Stimulated activated naive CD8-positive, alpha-beta T cell treated with anti-CD3 and anti-CD28 coated beads, Interleukin-15, amount 100 ng/mL, for 72 hours (primary cell): ENCODE results near the gene CCDC33.

Experiments used
- ATAC-seq: fragments of 150-1000 bp; cut with Tn5 transposase; 2 replicates; pipeline ENCODE4 v1.10.0; 2021; ENCODE audit warnings: mild to moderate bottlenecking, moderate library complexity
- DNase-seq, 2 donors: peaks; one replicate each; pipeline ENCODE4 v3.0.0; 2021 to 2022
- H3K27ac Mint-ChIP-seq, 2 donors: one replicate each; pipeline ENCODE4 v1.8.0; 2022; ENCODE audit warnings: mild to moderate bottlenecking in 2 of 2, mixed read lengths in 2 of 2, moderate library complexity in 2 of 2
- H3K27me3 Mint-ChIP-seq: one replicate; pipeline ENCODE4 v1.8.0; 2022; ENCODE audit warnings: mixed read lengths
- H3K4me1 Mint-ChIP-seq: one replicate; pipeline ENCODE4 v1.8.0; 2022; ENCODE audit warnings: mild to moderate bottlenecking, mixed read lengths
- H3K4me3 Mint-ChIP-seq, 2 donors: one replicate each; pipeline ENCODE4 v1.8.0; 2022; ENCODE audit warnings: mild to moderate bottlenecking in 2 of 2, mixed read lengths in 2 of 2, moderate library complexity in 1 of 2
- H3K9me3 Mint-ChIP-seq, 2 donors: one replicate each; pipeline ENCODE4 v1.8.0; 2022; ENCODE audit warnings: mixed read lengths in 2 of 2

Gene CCDC33

DNA sequence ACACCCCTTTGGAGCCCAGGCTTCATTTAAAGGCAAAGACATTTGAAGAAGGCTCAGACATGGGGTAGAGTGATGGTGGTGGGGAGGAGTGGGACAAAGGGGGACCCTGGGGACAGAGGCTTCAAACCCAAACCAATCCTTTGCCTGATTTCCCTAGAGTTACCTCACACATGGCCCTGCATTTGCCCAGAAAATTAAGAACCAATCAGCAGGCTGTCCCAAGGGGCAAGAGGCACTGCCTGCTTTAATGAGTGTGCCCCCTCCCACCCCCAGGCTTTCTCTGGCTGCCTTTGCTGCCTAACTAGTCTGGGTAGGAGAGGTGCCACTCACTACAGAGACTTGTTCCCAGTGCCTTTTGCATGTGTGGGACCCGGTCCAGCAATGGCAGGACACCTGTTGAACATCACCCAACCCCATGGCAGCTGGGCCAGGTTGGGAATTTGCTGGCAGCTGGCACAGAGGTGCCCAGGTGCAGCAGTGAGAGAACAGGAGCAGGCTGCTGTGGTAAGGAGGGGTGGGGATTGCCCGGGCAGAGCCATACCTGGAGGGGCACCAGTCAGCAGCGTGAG lies 38.4 kb downstream of the CCDC33 start:
- ATAC-seq (no peak), DNase-seq (no peak)
- H3K27me3 Mint-ChIP-seq: peaks cover 48% of the 10 kb centered on the region

DNA sequence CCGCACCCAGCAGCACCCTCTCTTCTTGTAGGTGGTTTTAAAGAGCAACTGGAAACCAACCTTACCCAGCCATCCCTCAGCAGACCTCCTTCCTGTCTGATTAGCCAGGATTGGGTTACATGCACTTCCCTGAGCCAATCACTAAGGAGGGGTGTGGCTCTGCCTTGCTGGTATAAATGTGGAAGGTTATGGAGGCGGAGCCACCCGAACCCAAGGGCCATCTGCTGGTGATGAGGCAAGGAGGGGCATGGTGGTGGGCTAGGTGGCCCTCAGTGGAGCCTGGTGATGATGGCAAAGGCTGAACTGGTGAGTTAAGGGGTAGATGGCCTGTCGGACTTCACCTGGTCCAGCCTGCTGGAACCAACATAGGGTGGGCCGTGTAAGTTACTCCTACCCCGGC lies 39.8 kb downstream of the CCDC33 start:
- DNase-seq (no peak), ATAC-seq (peak; percentile 33)
- H3K27ac Mint-ChIP-seq: no peak overlapping the region
- H3K9me3 Mint-ChIP-seq: no peaks in the 10 kb centered on the region
- no peak overlapping the region for H3K4me3 Mint-ChIP-seq
- no peaks in the 10 kb centered on the region for H3K4me1 Mint-ChIP-seq
- peaks cover 39% of the 10 kb centered on the region for H3K27me3 Mint-ChIP-seq

More for the DNA sequence above, 38.4 kb downstream of the CCDC33 start:
- no peak overlapping the region for H3K27ac Mint-ChIP-seq
- H3K4me3 Mint-ChIP-seq: no peak overlapping the region
- no peaks in the 10 kb centered on the region for H3K9me3 Mint-ChIP-seq
- H3K4me1 Mint-ChIP-seq: no peaks in the 10 kb centered on the region

DNA sequence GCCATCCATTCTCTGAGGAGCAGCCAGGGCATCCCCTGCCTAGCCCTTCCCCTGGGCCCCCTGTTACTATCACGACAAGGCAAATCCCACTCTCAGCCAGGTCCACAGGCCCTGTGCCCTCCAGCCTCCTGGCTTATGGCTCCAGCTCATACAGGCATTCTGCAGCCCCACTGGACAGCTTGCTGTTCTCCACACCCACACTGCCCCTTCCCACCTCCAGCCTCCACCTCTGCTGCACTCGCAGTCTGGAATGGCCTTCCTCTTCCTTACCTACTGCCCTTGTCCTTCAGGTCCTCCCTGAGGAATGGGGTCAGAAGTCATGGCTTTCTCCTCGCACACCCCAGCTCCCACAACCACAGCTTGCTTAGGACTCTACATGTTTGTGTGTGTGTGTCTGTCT lies 40.4 kb downstream of the CCDC33 start:
- peak overlapping the region in 1 of 2 donors; percentile 74 for H3K27ac Mint-ChIP-seq

DNA sequence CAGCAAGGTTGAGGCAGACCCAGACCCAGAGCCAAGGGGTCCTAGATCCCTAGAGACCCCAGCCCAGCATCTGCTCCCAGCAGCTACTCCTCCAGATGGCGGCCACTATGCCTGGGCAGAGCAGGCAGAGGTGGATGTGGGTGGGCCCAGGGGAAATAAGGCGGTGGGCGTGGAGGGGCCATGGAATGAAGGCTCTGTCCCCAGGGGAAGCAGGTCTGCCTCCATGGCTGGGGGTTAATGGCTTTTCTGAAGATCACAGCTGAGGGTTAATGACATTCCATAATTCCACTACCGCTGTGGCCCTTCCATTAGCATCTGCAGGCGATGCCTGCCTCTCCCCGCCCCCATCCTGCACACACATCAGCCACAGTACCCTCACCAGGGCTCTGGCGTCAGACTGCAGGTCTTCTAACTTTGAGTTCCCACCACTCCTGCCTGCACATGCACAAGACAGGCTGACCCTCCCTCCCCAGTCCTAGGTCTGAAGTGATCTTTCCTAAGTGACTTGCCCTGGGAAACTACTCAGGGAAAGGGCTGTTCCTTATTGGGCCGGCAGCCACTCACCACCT lies 41.2 kb downstream of the CCDC33 start:
- H3K4me3 Mint-ChIP-seq: no peak overlapping the region
- peaks cover 35% of the 10 kb centered on the region for H3K27me3 Mint-ChIP-seq
- no peak overlapping the region for H3K27ac Mint-ChIP-seq
- no peaks in the 10 kb centered on the region for H3K4me1 Mint-ChIP-seq
- no peaks in the 10 kb centered on the region for H3K9me3 Mint-ChIP-seq
- ATAC-seq (no peak), DNase-seq (no peak)

More for the DNA sequence above, 40.4 kb downstream of the CCDC33 start:
- H3K4me1 Mint-ChIP-seq: no peaks in the 10 kb centered on the region
- ATAC-seq (no peak), DNase-seq (no peak)
- peaks cover 35% of the 10 kb centered on the region for H3K27me3 Mint-ChIP-seq
- H3K9me3 Mint-ChIP-seq: no peaks in the 10 kb centered on the region
- H3K4me3 Mint-ChIP-seq: no peak overlapping the region

GRCh38 chr15:74278207-74278606 lies 42.1 kb downstream of the CCDC33 start:
- peaks cover 37% of the 10 kb centered on the region for H3K27me3 Mint-ChIP-seq
- no peak overlapping the region for H3K4me3 Mint-ChIP-seq
- no peaks in the 10 kb centered on the region for H3K4me1 Mint-ChIP-seq
- no peak for ATAC-seq
- H3K27ac Mint-ChIP-seq: no peak overlapping the region
- H3K9me3 Mint-ChIP-seq: no peaks in the 10 kb centered on the region
- no peak for DNase-seq

- no peak for ATAC-seq
- DNase-seq: no peak
- Mint-ChIP-seq H3K9me3 (no peaks in the 10 kb centered on the region), H3K27me3 (peaks cover 37% of the 10 kb centered on the region), H3K4me3 (no peak overlapping the region), H3K27ac (no peak overlapping the region), H3K4me1 (no peaks in the 10 kb centered on the region)
Observed at GRCh38 chr15:74281147-74282133, 45.3 kb downstream of the CCDC33 start.

DNA sequence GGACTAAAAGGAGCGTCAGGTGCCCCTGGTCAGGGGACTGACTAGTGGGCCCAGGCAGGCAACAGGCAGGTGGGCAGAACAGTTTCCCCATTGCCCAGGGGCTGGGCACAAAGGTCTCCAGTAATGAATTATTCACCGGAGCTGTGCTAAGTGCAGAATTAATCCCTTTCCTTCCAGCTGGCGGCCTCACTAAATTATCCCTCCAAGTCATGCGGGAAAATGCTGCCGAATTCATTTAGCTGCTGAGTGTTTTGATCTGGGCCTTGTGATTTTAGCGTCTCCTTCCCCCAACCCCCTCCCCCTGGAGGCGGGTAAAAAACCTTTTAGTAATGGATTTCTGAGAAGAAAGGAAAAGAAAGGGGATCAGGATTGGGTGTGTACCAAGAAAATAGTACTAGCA lies 47.2 kb downstream of the CCDC33 start:
- H3K4me3 Mint-ChIP-seq: no peak overlapping the region
- peaks cover 42% of the 10 kb centered on the region for H3K27me3 Mint-ChIP-seq
- no peaks in the 10 kb centered on the region for H3K4me1 Mint-ChIP-seq
- DNase-seq (no peak), ATAC-seq (no peak)
- no peaks in the 10 kb centered on the region for H3K9me3 Mint-ChIP-seq
- no peak overlapping the region for H3K27ac Mint-ChIP-seq

GRCh38 chr15:74289671-74290070 lies 53.5 kb downstream of the CCDC33 start:
- H3K4me3 Mint-ChIP-seq: no peak overlapping the region
- H3K27ac Mint-ChIP-seq: no peak overlapping the region
- peaks cover 32% of the 10 kb centered on the region for H3K27me3 Mint-ChIP-seq
- no peaks in the 10 kb centered on the region for H3K9me3 Mint-ChIP-seq
- H3K4me1 Mint-ChIP-seq: peaks cover 17% of the 10 kb centered on the region
- ATAC-seq (no peak), DNase-seq (no peak)

DNA sequence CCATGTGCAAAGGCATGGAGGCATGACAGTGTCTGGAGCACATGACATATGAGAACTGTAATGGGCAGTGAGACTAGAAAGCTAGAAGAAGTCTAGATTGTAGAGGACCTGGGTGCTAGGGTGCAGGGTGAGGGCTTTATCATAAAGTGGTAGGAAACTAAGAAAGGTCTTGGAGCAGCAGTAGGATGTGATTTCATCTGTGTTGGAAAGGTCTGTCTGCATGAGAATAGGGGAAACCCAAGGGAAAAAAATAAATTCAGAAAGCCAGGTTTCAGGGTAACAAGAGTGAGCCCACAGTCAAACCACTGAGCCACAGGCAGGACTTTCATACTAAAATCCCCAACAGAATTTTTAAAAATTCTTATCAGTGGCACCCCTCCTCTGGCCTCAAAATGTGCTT lies 54.5 kb downstream of the CCDC33 start:
- ATAC-seq (peak; percentile 46), DNase-seq (no peak)
- Mint-ChIP-seq H3K4me1 (peaks cover 17% of the 10 kb centered on the region), H3K4me3 (peak overlapping the region; percentile 9 to 60), H3K27me3 (peaks cover 32% of the 10 kb centered on the region), H3K9me3 (no peaks in the 10 kb centered on the region), H3K27ac (no peak overlapping the region)

GRCh38 chr15:74291101-74292071 lies 55.3 kb downstream of the CCDC33 start:
- Mint-ChIP-seq H3K27ac (peak overlapping the region in 1 of 2 donors; percentile 91), H3K27me3 (peaks cover 32% of the 10 kb centered on the region), H3K4me3 (peak overlapping the region; percentile 9 to 60)

GRCh38 chr15:74293021-74293810 lies 57.1 kb downstream of the CCDC33 start:
- Mint-ChIP-seq H3K4me1 (peaks cover 17% of the 10 kb centered on the region), H3K4me3 (no peak overlapping the region), H3K9me3 (no peaks in the 10 kb centered on the region), H3K27ac (no peak overlapping the region), H3K27me3 (peaks cover 20% of the 10 kb centered on the region)
- DNase-seq: no peak
- no peak for ATAC-seq

More at GRCh38 chr15:74291101-74292071, 55.3 kb downstream of the CCDC33 start:
- H3K4me1 Mint-ChIP-seq: peaks cover 17% of the 10 kb centered on the region
- H3K9me3 Mint-ChIP-seq: no peaks in the 10 kb centered on the region
- ATAC-seq: peak; percentile 93
- peak; percentile 78 to 82 for DNase-seq

- Mint-ChIP-seq H3K9me3 (no peaks in the 10 kb centered on the region), H3K4me3 (no peak overlapping the region), H3K4me1 (peaks cover 17% of the 10 kb centered on the region), H3K27me3 (peaks cover 12% of the 10 kb centered on the region), H3K27ac (no peak overlapping the region)
- DNase-seq (no peak), ATAC-seq (no peak)
Observed at GRCh38 chr15:74294010-74294409, 57.9 kb downstream of the CCDC33 start.

GRCh38 chr15:74295800-74296199 lies 59.7 kb downstream of the CCDC33 start:
- Mint-ChIP-seq H3K4me3 (no peak overlapping the region), H3K27ac (no peak overlapping the region), H3K4me1 (peaks cover 11% of the 10 kb centered on the region), H3K9me3 (no peaks in the 10 kb centered on the region), H3K27me3 (peaks cover 22% of the 10 kb centered on the region)
- no peak for DNase-seq
- ATAC-seq: no peak

DNA sequence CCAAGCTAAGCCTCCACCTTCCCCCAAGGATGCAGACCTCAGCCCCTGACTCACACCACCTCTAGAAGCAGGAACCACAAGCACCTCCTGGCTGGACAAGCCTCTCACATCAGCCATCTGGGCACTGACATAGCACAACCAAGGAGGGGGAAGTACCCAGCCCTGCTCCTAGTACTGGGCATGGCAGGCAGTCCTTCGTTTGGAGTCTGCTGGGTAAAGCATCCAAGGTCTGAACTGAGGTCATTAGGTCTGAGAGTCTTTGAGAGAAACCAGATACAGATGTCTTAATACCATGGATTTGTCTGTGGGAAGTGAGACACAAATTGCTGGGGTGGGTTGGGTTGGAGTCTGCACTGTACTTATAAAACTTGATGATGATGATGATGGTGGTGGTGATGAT lies 61.8 kb downstream of the CCDC33 start:
- ATAC-seq: no peak
- H3K27me3 Mint-ChIP-seq: peaks cover 31% of the 10 kb centered on the region
- DNase-seq: no peak
- no peaks in the 10 kb centered on the region for H3K9me3 Mint-ChIP-seq
- H3K27ac Mint-ChIP-seq: no peak overlapping the region
- peaks cover 4% of the 10 kb centered on the region for H3K4me1 Mint-ChIP-seq
- H3K4me3 Mint-ChIP-seq: no peak overlapping the region
